Keratinocyte (primary cell): ENCODE results near the gene RAB37. TPM values are rescaled to one million over a fixed set of nuclear protein-coding genes. Genes with fewer than 3 reads are reported as not detected.

Experiments used
- DNase-seq: peaks from one replicate; pipeline ENCODE4 v3.0.0-alpha.2; 2011; ENCODE audit warnings: low read depth, missing footprints, low spot score
- FAIRE-seq: peaks from 2 replicates; lab custom pipeline; 2011; peaks lifted over from hg19 to GRCh38; lab: Jason Lieb, UNC
- H2AFZ ChIP-seq: 2 replicates; pipeline ENCODE4 v1.6.0; 2012; ENCODE audit warnings: low read length, control low read depth, inconsistent platforms; ENCODE audit not compliant: control insufficient read depth
- H3K27ac ChIP-seq: 2 replicates; pipeline ENCODE4 v1.5.1; 2011; ENCODE audit warnings: low read length; ENCODE audit not compliant: control insufficient read depth, insufficient read depth
- H3K27me3 ChIP-seq: 3 replicates; pipeline ENCODE4 v1.6.0; 2011; ENCODE audit warnings: low read length; ENCODE audit not compliant: control insufficient read depth, insufficient read depth; ENCODE audit errors: extremely low read depth
- H3K36me3 ChIP-seq, 2 experiments: 2 replicates in 1 of 2; 3 replicates in 1 of 2; pipeline ENCODE4 v1.5.1; 2011; ENCODE audit warnings: low read length in 2 of 2, mild to moderate bottlenecking in 1 of 2; ENCODE audit not compliant: control insufficient read depth in 2 of 2, insufficient read depth in 2 of 2; ENCODE audit errors: extremely low read depth in 1 of 2
- H3K4me1 ChIP-seq: 3 replicates; pipeline ENCODE4 v1.5.1; 2011; ENCODE audit warnings: low read length; ENCODE audit not compliant: control insufficient read depth, insufficient read depth; ENCODE audit errors: extremely low read depth
- H3K4me2 ChIP-seq: 3 replicates; pipeline ENCODE4 v1.6.0; 2011; ENCODE audit warnings: low read depth, low read length; ENCODE audit not compliant: control insufficient read depth, insufficient read depth; ENCODE audit errors: extremely low read depth
- H3K4me3 ChIP-seq, 3 experiments: fragments of 200-600 bp in 1 of 3; sonication (generic) in 1 of 3; 2 replicates in 2 of 3; 3 replicates in 1 of 3; pipeline ENCODE4 v1.5.1; 2011 to 2016; ENCODE audit warnings: low read length in 3 of 3, mild to moderate bottlenecking in 3 of 3, control low read depth in 2 of 3, inconsistent platforms in 1 of 3, low read depth in 1 of 3, mixed read lengths in 1 of 3, mixed run types in 1 of 3, moderate library complexity in 1 of 3; ENCODE audit not compliant: control insufficient read depth in 2 of 3, insufficient read depth in 2 of 3; ENCODE audit errors: extremely low read depth in 1 of 3
- H3K79me2 ChIP-seq: 2 replicates; pipeline ENCODE4 v1.6.0; 2012; ENCODE audit warnings: low read length; ENCODE audit not compliant: control insufficient read depth, insufficient read depth
- H3K9ac ChIP-seq: 3 replicates; pipeline ENCODE4 v1.6.0; 2011; ENCODE audit warnings: low read length; ENCODE audit not compliant: control insufficient read depth, insufficient read depth; ENCODE audit errors: extremely low read depth
- H3K9me1 ChIP-seq: 3 replicates; pipeline ENCODE4 v1.6.0; 2011; ENCODE audit warnings: low read length; ENCODE audit not compliant: control insufficient read depth, insufficient read depth; ENCODE audit errors: extremely low read depth
- H3K9me3 ChIP-seq: 2 replicates; pipeline ENCODE4 v1.5.1; 2012; ENCODE audit warnings: low read depth, low read length; ENCODE audit not compliant: control insufficient read depth
- H4K20me1 ChIP-seq: 3 replicates; pipeline ENCODE4 v1.6.0; 2011; ENCODE audit warnings: low read length; ENCODE audit not compliant: control insufficient read depth, insufficient read depth; ENCODE audit errors: extremely low read depth
- CTCF ChIP-seq, 3 experiments: IDR thresholded peaks in 1 of 3; conservative IDR thresholded peaks in 1 of 3; optimal IDR thresholded peaks in 1 of 3; 2 replicates in 2 of 3; 3 replicates in 1 of 3; pipeline versions ENCODE3 to v1.5.1; 2011; ENCODE audit warnings: low read length in 3 of 3, mild to moderate bottlenecking in 3 of 3, moderate library complexity in 2 of 3, control low read depth in 1 of 3, inconsistent platforms in 1 of 3; ENCODE audit not compliant: insufficient read depth in 2 of 3; ENCODE audit errors: extremely low read depth in 1 of 3
- EZH2 ChIP-seq: IDR thresholded peaks from one replicate; pipeline ENCODE4 v1.6.1; 2012; ENCODE audit warnings: inconsistent platforms, mild to moderate bottlenecking, low read length, moderate library complexity
- dilution Hi-C: fragments of 300-500 bp; cut with MboI; formaldehyde crosslinking; loops from one replicate; pipeline ENCODE4 v1.7.0; 2020; ENCODE audit warnings: low sequenced_read_pairs; ENCODE audit not compliant: extremely low pct_ligation_motif_present
- polyA plus RNA-seq, 5 experiments: library from polyadenylated mRNA; depleted of rRNA in 3 of 5; stranded (reverse) in 3 of 5; stranded (forward) in 1 of 5; unstranded in 1 of 5; fragments of >200 nt; gene quantifications; 1 replicate in 1 of 5; 2 replicates in 3 of 5; 3 replicates in 1 of 5; pipeline versions ENCODE4 v1.2.1 to v1.2.3, GENCODE V29; 2011 to 2012; ENCODE audit warnings: missing spikeins in 2 of 5, low read depth in 1 of 5, low replicate concordance in 1 of 5

Gene RAB37
- polyA plus RNA-seq, 1 donor (not counting 4 experiments of a cell fraction or from before 2014, with no cell fraction given), result 0.03 TPM

GRCh38 chr17:74772053-74772452, 35.0 kb downstream of the RAB37 start:
- Histone ChIP-seq H3K4me1 (peaks cover 4% of the 10 kb centered on the region), H3K4me2 (no peak overlapping the region), H3K9me3 (no peaks in the 10 kb centered on the region), H3K27ac (no peak overlapping the region), H3K27me3 (no peaks in the 10 kb centered on the region), H3K4me3 (no peak overlapping the region), H2AFZ (no peak overlapping the region), H3K36me3 (peaks cover 28 to 43% of the 10 kb centered on the region in 2 experiments), H3K9ac (no peak overlapping the region), H3K9me1 (no peaks in the 10 kb centered on the region), H3K79me2 (peaks cover 26% of the 10 kb centered on the region), H4K20me1 (no peaks in the 10 kb centered on the region)
- dilution Hi-C loops, result no loop called here
- TF ChIP-seq CTCF (optimal IDR thresholded peaks at IDR 0.05 in 1 of 3, IDR thresholded peaks at IDR 0.05 in 1 of 3, conservative IDR thresholded peaks at IDR 0.05 in 1 of 3; ENCODE audit: extremely low read depth in 1 of 3, insufficient read depth in 2 of 3, low read length in 3 of 3) (no peak), EZH2 (no peak)
- FAIRE-seq, result no peak
- no peak for DNase-seq

GRCh38 chr17:74773414-74773813, 36.4 kb downstream of the RAB37 start:
- H4K20me1 ChIP-seq, result no peaks in the 10 kb centered on the region
- no peaks in the 10 kb centered on the region for H3K27me3 ChIP-seq
- no peak overlapping the region for H3K4me3 ChIP-seq
- no peaks in the 10 kb centered on the region for H3K9me1 ChIP-seq
- dilution Hi-C loops, result no loop called here
- TF ChIP-seq CTCF (optimal IDR thresholded peaks at IDR 0.05 in 1 of 3, IDR thresholded peaks at IDR 0.05 in 1 of 3, conservative IDR thresholded peaks at IDR 0.05 in 1 of 3; ENCODE audit: extremely low read depth in 1 of 3, insufficient read depth in 2 of 3, low read length in 3 of 3), result no peak
- TF ChIP-seq EZH2, result no peak
- H3K9me3 ChIP-seq, result no peaks in the 10 kb centered on the region
- H3K27ac ChIP-seq, result no peak overlapping the region
- H3K4me2 ChIP-seq, result no peak overlapping the region
- peaks cover 30 to 34% of the 10 kb centered on the region in 2 experiments for H3K36me3 ChIP-seq
- no peak for FAIRE-seq
- peaks cover 8% of the 10 kb centered on the region for H3K4me1 ChIP-seq
- no peak overlapping the region for H2AFZ ChIP-seq
- no peak for DNase-seq
- H3K9ac ChIP-seq, result no peak overlapping the region
- H3K79me2 ChIP-seq, result peaks cover 36% of the 10 kb centered on the region
